Stimulated activated CD4-positive, alpha-beta T cell treated with anti-CD3 and anti-CD28 coated beads, Interleukin-12 subunit alpha, Interleukin-12 subunit beta, amount 100 ng/mL, for 4 hours (primary cell): Measurements from ENCODE around the gene NDRG4.

ENCODE experiments used
- DNase-seq: peaks from one replicate; pipeline ENCODE4 v3.0.0-alpha.2; 2020

The NDRG4 gene

DNA sequence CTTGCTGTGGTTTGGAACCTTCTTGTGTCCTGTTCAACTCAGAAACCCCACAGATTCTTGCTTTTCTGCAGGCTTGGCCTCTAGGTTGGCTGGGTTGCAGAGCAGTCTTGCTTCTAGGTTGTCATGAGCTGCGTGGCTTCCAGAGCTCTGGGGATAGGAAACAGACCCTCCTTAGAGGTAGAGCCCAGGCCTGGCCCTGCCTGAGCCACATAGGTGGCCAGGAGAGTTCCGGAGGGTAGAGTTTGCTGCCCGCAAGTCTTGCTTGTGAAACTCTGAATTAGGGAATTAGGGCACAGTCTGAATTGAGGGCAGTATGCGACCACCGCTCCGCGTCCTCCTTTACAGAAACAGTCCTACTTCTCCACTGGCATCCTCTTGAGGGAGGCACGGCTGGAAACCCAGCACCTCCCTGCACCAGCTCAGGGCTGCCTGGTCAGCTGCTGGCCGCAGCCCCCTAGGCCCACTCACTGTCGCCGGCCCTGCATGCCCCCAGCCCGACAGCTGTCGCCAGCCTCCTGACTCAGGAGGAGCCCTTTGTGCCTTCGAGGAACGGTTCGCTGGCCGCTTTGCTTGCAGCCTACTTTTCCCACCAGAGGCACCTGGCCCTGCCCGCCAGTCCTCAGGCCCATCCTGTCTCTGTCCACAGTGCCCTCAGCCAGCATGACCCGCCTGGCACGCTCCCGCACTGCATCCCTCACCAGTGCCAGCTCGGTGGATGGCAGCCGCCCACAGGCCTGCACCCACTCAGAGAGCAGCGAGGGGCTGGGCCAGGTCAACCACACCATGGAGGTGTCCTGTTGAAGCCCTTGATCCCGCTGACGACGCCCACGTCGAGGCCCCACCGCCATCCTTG, 11.1 kb downstream of the NDRG4 start:
- no peak for DNase-seq

DNA sequence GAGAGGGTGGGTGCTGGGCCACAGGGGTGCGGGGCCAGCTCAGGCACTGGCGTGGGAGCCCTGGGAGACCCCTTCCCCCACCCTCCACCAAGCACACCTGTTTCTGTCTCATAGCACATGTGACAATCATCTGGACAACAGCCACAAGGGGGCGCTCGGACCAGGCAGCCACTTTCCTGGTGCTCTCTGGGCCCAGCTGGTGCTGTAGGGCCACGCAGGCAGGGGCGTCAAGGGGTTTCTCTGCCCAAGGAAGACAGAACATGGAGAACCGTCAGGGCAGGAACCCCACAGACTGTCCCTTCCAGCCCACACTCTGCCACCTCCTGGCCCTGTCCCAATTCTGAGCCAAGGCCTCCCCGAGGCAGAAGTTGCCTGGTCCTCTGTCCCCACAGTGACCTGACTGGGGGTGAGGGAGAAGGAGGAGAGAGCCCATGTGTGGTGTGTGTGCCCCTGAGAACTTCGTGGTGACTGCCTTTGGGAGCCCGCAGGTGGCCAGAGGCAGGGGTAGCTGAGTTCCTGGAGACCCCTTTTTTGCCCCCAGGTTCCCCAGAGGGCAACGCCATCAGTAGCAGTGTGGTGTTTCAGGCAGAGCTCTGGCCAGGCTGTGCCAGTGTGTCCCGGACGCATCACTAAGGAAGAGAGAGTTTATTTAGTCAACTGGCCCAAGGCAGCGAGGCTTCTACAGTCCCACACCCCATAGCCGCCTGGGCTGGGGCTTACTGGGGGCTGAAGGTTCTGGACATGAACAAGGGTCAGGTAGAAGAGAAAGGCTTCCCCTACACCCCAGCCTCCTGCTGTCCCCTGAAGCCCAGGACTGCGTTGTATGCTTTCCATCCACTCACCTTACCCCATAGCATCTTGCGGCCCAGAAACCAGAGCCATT, 12.2 kb downstream of the NDRG4 start:
- DNase-seq, result peak; percentile 90

DNA sequence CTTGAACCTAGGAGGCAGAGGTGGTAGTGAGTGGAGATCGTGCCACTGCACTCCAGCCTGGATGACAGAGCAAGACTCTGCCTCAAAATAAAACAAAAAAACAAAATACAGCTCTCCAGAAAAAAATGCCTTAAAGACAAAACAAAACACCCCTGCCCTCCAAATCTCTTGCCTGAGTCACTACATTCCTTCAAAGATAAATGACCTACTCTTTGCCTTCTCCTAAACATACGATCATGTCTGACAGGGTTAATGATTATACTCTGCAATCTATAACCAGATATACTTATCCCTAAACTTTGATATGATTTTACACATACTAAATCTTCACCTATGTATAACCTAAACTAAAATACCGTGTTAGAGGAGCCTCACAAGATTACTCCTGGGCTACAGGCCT, 13.9 kb downstream of the NDRG4 start:
- DNase-seq, result no peak

DNA sequence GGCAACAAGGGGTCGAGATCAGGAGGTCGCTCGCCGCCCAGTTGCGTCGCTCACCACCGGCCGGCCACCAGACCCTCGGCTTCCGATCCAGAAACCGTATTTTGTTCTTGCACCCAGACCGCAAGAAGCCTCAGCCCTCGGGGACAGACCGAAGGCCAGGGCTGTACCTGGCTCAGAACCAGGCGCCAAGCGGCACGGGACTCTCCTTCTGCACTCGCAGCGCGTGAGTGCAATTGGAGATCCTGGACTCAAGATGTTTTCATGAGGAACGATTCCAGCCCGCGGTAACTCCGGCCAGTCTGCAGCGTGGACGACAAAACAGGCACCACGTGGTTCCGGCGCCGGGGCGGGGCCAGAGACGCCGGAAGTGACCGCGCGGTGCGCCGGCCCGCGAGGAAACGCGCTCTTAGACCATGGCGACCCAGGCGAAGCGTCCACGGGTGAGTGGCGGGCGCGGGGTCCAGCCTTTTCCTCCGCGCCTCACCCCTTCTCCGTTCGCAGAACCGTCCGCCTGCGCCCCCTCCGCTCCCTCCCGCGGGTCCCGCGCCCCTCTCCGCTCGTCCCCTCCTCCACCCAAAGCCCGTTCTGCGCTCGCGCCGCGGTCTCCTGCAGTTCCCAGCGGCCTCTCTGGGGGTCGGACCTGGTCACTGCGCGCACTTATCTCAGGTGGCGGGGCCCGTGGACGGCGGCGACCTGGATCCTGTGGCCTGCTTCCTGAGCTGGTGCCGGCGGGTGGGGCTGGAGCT, 15.4 kb downstream of the NDRG4 start, which contains the start of gene SETD6:
Gene SETD6, plus strand, starts transcription at position 393 of the 746 bp plus-strand sequence. Its CDS starts 21 bp downstream, at position 414.
- DNase-seq, result peak; percentile 79

DNA sequence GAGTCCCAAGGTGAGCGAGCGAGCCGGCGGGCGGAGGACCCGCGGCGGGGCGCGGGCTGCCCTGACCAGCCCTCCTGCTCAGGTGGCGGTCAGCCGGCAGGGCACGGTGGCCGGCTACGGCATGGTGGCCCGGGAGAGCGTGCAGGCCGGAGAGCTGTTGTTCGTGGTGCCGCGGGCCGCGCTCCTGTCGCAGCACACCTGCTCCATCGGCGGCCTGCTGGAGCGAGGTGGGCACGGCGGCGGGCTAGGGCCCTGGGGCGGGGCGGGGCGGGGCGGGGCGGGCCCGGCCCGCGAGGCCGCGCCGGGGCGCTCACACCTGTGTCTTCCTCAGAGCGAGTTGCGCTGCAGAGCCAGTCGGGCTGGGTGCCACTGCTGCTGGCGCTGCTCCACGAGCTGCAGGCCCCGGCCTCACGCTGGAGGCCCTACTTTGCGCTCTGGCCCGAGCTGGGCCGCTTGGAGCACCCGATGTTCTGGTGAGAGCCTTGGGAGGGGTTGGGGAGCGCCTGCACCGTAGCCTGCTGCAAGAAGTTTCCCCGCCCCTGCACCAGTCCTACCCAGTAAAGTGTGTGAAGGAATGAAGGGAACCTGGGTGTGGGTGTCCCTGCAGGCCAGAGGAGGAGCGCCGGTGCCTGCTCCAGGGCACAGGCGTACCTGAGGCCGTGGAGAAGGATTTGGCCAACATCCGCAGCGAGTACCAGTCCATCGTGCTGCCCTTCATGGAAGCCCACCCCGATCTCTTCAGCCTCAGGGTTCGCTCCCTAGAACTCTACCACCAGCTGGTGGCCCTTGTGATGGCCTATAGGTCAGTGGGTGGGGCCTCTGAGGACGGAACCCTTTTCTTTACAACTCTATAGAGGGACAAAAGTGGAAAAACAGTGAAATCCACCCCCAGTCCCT, 16.2 kb downstream of the NDRG4 start:
- peak; percentile 44 for DNase-seq

DNA sequence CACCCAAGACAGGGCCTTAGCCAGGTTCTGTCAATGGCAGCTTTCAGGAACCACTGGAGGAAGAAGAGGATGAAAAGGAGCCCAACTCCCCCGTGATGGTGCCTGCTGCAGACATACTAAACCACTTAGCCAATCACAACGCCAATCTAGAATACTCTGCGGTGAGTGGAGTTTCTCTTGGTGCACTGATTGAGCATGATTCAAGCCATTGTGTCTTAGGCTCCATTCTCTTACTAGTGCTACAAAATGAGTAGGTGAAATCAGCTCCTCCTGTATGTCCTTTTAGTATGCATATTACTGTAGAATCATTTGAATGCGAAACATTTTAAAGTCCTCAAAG, 16.8 kb downstream of the NDRG4 start:
- DNase-seq, result no peak

DNA sequence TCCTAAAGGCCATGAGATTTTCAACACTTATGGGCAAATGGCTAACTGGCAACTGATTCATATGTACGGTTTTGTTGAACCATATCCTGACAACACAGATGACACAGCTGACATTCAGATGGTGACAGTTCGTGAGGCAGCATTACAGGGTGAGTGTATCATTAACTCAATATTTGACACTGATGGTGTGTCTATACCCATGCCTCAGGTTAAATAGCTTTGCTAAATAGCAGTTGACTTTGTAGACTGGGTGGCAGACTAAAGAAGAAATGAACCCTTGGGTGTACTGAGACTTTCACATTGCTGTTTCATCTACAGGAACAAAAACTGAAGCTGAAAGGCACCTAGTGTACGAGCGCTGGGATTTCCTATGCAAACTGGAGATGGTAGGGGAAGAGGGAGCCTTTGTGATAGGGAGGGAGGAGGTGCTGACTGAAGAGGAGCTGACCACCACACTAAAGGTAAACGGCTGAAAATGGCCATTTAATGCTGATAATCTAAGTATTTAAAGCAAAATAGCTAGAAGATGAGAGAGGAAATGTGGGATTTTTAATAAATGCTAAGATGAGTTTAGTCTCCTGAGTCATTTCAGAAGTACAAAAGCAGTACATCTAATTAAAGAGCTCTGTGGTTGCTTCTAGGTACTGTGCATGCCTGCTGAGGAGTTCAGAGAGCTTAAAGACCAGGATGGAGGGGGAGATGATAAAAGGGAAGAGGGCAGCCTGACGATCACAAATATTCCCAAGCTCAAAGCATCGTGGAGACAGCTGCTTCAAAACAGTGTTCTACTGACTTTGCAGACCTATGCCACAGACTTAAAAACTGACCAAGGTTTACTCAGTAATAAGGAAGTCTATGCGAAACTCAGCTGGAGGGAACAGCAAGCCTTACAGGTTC, 18.4 kb downstream of the NDRG4 start:
- DNase-seq, result no peak

DNA sequence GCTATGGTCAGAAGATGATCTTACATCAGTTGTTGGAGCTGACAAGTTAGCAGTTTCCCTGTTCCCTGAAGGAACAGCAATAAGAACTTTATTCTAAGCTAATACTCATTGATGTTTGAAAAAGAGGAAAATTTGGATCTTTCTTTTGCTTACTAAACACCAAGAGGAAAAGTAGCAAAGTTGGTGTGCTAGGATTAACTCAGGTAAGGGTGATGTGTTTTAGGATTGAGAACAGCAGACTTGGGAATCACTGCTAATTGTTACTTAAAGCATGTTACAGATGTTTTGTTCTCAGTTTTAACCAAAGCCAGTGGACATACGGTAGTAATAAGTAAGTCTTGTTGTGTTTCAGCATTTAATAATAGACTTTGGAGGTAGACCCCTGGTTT, 19.0 kb downstream of the NDRG4 start:
- DNase-seq, result no peak

DNA sequence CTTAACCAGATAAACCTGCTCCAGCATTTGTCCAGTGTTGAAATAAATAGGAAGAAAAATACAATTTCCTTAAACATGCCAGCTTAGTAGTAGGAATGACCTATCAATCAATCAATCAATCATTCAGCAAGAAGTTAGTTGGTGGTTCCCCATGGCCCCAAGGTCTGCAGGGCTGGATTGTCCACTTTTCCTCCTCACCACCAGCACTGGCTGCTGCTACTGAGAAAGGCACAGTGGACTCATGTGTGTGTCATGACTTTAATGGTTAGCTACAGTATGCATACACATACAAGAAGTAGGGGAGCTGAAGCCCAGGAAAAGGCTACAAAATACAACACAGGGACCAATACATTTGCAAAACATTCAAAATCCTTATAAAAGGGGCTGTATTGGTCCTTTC, 19.8 kb downstream of the NDRG4 start:
- no peak for DNase-seq

DNA sequence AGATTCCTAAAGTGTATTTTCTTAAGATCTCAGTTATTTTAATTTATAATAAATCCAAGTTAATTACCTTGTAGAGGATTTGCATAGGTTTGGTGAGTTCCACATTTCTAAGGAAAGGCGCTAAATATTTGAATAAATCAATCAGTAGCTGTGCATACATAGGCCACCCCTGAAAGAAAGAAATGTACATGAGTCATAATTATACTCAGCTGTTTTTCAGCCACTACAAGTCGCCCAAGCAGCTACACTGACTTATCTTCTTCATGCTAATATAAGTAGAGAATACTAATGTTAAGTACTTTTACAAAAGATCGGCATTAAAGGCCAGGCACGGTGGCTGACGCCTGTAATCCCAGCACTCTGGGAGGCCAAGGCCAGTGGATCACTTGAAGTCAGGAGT, 30.2 kb downstream of the NDRG4 start:
- DNase-seq, result no peak

DNA sequence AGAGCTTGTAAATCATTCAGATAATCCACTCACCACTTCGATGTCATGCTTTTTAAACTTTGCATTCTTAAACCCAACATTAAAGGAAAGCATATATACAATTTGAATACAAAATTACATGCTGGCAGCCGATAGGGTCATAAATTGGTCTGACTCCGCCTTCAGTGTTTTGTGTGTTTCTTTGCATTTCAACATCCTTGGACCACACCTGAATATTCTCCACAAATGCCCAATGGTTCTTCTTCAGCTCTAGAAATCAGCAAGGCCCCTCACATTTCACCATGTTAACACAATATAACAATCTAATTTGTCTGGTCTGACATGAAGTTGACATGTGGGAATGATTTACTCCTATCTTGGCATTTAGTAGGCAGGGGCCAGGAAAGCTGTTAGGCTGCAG, 32.5 kb downstream of the NDRG4 start:
- no peak for DNase-seq

DNA sequence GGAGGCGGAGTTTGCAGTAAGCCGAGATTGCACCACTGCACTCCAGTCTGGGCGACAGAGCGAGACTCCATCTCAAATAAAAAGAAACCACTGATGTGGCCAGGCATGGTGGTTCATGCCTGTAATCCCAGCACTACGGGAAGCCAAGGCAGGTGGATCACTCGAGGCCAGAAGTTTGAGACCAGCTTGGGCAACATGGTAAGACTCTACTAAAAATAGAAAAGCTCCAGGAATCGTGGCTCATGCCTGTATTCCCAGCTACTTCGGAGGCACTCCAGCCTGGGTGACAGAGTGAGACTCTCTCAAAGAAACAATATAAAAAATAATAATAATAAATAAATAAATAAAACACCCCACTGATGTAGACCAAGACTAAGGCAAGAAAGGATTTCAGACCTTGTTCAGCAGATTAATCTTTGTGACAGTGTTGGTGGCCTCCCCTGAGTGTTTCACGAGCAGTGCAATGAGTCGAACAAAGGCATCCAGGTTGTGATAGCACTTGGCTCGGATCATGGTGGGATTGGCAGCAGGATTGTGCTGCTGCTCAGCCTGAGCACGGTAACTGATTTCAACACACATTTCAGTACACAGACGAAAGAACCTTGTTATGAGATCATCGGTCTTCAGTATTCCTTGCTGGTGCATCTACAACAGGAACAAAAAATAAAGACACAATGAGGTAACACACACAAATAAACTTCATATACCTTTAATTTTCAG, 34.0 kb downstream of the NDRG4 start:
- DNase-seq, result no peak

DNA sequence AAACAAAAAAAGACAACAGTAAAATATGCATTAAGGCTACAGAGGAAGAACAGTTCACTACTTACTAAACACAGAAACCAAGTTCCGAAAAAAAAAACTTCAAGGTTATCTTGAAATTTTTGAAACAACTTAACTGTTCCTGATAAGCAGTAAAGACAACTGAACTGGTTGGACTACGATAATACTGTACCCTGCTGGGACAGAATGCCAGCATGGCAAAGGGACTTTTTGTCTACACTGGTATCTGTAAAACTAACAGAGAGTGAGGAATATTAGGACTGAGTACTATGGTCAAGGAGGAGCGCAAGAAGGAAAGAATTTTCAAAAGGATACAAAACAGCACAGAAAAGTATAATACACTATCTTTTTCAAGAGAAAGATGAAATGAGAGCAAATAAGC, 35.2 kb downstream of the NDRG4 start:
- DNase-seq, result no peak

DNA sequence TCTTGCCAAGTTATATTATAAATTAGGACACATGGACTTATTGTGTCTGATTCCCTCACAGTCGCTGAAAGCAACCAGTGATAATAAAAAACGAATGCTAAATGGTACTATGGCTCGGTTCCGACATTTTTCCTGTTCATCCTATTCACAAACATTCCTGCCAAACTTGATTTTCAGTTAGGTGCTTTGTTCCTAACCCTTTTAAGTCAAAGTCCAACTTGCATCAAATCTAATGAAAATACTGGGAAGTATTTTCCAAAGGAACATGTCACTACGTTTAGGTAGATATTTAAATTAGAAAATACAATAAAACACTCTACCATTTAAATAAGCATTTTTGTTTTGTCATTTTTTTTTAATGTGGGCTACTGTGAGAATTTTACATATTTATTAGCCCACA, 36.3 kb downstream of the NDRG4 start:
- no peak for DNase-seq

DNA sequence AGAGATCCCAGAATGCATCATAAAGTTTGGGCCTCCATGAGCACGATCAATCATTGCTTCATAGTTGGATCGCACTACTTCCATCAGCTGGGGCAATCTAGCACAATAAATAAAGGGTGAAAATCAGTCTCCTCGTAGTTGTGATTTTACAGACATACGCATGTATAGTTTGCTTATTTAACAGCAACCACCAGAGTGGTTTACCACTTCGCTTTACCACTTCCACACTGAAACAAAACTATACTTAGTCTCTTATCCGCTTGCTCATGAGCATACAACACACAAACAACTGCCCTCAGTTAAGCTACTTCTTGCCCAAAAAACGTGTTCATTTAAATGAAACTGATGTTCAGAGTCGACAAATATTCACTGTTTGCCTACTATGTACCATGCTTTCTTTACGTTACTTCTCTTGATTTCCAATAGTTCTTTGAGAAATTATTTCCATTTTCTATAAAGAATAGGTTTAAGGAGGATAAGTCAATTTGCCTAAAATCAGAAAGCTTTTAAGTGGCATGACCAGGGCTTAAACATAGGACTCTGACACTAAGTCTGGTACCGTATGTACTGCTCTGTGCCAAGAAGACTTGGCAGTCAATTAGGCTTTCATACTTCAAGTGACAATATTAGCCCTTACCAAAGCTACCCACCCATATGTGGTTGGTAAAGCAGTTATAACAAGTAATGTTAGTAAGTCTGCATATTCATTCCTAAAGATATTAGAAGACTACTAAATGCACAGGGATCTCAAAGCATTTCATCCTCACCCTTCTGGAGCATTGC, 37.4 kb downstream of the NDRG4 start:
- no peak for DNase-seq

DNA sequence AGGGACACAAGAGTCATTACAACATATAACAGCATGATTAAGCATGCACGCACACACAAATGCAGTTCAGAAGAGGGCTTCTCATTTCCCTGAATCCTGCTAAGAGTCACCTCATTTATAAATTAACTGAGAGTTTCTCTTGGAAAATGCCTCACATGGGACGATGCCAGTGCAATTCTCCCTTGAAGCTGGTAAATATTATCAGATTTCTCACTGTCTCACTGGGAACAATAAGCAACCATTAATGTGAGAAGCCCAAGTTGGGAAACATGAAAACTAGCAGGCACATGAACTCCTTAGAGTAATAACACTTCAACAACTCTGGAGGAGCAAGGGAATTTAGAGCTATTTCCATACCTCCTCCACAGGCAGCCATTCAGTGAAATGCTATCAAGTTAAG, 41.8 kb downstream of the NDRG4 start:
- DNase-seq, result no peak

DNA sequence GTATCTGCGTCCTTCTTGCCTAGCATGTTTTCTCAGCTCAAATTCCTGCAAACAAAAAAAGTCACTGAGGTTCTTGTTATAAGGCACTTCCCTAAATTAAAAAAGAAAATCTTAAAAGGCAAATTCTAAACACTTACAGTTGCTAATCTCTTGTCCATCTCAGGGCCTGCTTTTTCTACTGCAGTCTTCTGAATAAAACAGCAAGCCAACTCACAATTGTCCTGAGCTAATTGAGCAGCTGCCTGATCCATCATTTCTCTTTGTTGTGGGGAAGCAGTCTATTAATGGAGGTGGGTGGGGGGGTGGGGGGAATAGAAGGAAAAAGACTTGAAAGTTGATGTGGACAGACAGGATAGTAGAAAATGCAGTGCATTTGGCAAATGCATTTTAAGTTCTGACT, 42.3 kb downstream of the NDRG4 start:
- DNase-seq, result no peak

DNA sequence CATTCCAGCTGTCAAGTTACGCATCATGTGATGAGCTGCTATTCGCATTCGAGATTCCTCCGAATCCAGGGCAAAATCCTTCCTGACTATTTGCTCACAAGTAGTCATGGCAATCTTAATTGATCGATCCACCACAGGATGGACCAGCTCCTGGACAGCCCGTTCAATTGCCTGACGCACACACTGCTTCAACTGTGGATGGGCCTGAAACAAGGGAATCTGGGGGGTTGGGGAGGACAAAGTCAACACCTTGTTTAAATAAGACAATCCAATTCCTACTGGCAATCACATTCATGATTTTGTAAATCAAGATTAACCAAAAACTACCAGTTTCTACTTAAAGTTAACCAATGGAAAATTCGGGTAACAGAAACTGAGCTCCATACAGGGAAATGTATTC, 43.7 kb downstream of the NDRG4 start:
- DNase-seq, result no peak

DNA sequence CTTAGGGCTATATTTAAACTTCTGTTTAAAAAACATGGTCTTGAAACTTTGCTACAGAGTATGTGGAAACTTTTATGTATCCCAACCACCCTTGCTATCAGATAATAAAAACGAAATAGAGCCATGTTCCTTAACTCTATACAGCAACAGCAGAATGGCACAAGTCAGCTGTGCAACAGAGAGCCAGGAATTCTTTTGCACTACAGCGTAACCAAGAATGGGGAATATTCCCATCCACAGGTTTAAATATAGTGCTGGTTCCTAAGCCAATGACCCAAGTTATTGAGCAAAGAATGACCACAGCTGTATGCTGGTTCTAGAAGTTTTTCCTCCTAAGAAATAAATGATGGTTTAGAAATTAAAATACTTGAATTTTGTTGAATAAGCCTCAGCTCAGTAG, 48.4 kb downstream of the NDRG4 start:
- DNase-seq, result no peak

DNA sequence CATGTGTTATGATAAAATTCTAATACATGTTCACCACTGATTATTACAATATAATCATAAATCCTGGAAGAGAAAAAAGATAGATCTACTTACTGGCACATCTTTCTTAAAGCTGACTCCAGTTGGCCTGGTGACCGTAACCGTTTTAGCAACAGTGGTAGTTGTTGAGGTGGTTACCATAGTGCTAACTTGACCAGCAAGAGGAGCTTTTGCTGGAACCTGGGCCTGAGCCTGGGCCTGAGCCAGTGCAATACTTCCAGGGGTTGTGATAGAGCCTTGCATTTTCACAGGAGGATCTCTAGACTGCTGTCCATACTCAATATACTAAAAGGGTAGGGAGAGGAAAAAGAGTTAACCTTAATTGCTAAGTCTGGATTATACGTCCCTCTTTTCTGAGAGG, 51.6 kb downstream of the NDRG4 start:
- no peak for DNase-seq
